Prostate gland (tissue), 2 donors: ENCODE results near the gene BCAT1.

Experiments
- POLR2A ChIP-seq: fragments of 450-650 bp; IDR thresholded peaks from one replicate; pipeline ENCODE4 v1.6.1; 2016; ENCODE audit warnings: antibody characterized with exemption, mild to moderate bottlenecking
- TF ChIP-seq, protein P1 (sequence below), 4 experiments: fragments of 200-600 bp in 2 of 4; fragments of 450-650 bp in 2 of 4; sonication (generic) in 2 of 4; IDR thresholded peaks; 1 replicate in 3 of 4; 2 replicates in 1 of 4; pipeline ENCODE4 v1.5.1; 2016 to 2019; ENCODE audit warnings: antibody characterized with exemption in 4 of 4, mild to moderate bottlenecking in 2 of 4, moderate library complexity in 2 of 4

DNA sequence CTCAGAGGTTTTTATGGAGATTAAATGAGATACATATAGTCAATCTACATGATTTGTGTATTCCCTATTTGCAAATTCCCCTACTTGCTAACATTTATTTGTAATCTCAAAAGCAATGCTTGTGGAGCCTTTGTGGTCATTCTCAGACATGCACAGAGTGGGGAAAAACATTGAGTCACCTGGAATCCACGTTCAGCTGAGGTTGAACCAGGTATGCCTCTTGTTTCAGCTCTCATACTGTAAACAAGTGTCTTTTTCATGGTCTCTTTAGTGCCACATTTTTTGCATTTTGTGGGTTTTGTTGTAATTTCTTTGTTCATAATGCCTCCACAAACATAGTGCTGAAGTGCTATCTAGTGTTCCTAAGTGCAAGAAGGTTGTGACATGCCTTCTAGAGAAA is 181.9 kb downstream of the BCAT1 start:
- TF ChIP-seq, protein P1, sequence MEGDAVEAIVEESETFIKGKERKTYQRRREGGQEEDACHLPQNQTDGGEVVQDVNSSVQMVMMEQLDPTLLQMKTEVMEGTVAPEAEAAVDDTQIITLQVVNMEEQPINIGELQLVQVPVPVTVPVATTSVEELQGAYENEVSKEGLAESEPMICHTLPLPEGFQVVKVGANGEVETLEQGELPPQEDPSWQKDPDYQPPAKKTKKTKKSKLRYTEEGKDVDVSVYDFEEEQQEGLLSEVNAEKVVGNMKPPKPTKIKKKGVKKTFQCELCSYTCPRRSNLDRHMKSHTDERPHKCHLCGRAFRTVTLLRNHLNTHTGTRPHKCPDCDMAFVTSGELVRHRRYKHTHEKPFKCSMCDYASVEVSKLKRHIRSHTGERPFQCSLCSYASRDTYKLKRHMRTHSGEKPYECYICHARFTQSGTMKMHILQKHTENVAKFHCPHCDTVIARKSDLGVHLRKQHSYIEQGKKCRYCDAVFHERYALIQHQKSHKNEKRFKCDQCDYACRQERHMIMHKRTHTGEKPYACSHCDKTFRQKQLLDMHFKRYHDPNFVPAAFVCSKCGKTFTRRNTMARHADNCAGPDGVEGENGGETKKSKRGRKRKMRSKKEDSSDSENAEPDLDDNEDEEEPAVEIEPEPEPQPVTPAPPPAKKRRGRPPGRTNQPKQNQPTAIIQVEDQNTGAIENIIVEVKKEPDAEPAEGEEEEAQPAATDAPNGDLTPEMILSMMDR (IDR thresholded peaks at IDR 0.05): no peak
- no peak for TF ChIP-seq POLR2A
